ENCODE measurements around the gene EEF1G. TPM values are rescaled to one million over a fixed set of nuclear protein-coding genes. Genes with fewer than 3 reads are reported as not detected.

EEF1G gene
- total and polyA plus RNA-seq, 2 donors (not counting 1 experiment from before 2014, with no cell fraction given): 1,582 to 1,867 TPM

DNA sequence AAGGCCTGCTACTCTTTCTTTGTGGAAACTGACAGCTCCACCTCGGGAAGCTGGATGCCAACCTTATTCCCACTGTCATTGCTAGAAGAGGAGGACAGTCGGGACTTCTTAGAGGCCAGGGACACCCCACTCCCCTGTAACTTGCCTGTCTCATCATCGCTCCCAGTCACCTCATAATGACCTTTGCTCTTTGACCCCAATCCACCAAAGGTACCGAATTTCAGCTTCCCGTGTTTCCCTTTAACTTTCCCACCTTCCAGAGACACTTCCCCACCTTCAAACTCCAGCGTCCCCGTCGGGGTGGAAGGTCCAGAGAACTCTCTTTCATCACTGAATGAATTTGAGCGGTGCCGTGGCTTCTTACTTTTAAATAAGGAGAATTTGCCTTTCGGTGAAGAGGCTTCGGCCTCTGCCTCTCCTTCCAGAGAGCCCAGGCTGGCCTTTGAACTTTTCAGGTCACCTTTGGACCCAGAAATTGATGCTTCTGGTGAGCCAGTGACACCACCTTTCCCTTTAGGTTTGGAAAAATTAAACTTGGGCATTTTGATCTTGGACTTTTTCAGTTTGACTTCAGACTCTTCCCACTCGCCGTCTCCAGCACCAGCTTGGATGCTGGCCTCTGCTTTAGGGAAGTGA, 56.8 kb downstream of the EEF1G start:
- no peak for ATAC-seq (ENCODE audit: low read depth)
- ChIA-PET POLR2A (no interaction called here), CTCF (interaction anchor here (0.6 to 3.3 kb wide), 3 partner anchors 9 to 350 kb away, joined by 3 to 11 read pairs (median 3); no protein-coding TSS in a partner anchor)
- Histone ChIP-seq H3K4me1 (ENCODE audit: control insufficient read depth in 2 of 2, insufficient read depth in 2 of 2, low read length in 2 of 2) (no peaks in the 10 kb centered on the region), H2AFZ (ENCODE audit: insufficient read depth, low read depth, low read length, poor library complexity, severe bottlenecking) (no peak overlapping the region), H3K79me2 (ENCODE audit: control insufficient read depth, insufficient read depth, low read length) (no peaks in the 10 kb centered on the region), H3K4me2 (replicated peaks; ENCODE audit: low read depth, low read length, poor library complexity, severe bottlenecking) (no peak overlapping the region), H3K9ac (ENCODE audit: low read length) (no peak overlapping the region), H3K4me3 (ENCODE audit: control extremely low read depth in 1 of 5, extremely low read depth in 1 of 5, insufficient read depth in 1 of 5, low read depth in 2 of 5, low read length in 4 of 5) (no peak overlapping the region), H3K9me3 (ENCODE audit: control extremely low read depth in 1 of 3, control insufficient read depth in 2 of 3, insufficient read depth in 1 of 3, low read length in 2 of 3) (no peaks in the 10 kb centered on the region), H3K27ac (ENCODE audit: low read length in 2 of 2) (no peak overlapping the region), H4K20me1 (ENCODE audit: control insufficient read depth, insufficient read depth, low read length, poor library complexity, severe bottlenecking) (peaks cover 76% of the 10 kb centered on the region), H3K27me3 (replicated peaks in 1 of 4; ENCODE audit: control extremely low read depth in 1 of 4, control insufficient read depth in 3 of 4, insufficient read depth in 4 of 4, low read length in 3 of 4) (no peaks in the 10 kb centered on the region), H3K36me3 (replicated peaks in 1 of 2; ENCODE audit: control extremely low read depth in 1 of 2, control insufficient read depth in 1 of 2, extremely low read depth in 1 of 2, insufficient read depth in 2 of 2, low read length in 1 of 2) (peaks cover 0 to 61% of the 10 kb centered on the region in 2 experiments)
- H3K27ac Mint-ChIP-seq: no peak overlapping the region
- H3K4me3 Mint-ChIP-seq: no peak overlapping the region
- 90% methylated on average over 9 of the region's 14 CpGs for WGBS (ENCODE audit: insufficient coverage)
- H3K4me1 Mint-ChIP-seq: peaks cover 8% of the 10 kb centered on the region
- no peak for DNase-seq
- no peaks in the 10 kb centered on the region for H3K9me3 Mint-ChIP-seq (ENCODE audit: insufficient read depth)
- H3K27me3 Mint-ChIP-seq: no peaks in the 10 kb centered on the region
- intact Hi-C loops (cut with micrococcal nuclease): no loop called here
- TF ChIP-seq, protein P1, sequence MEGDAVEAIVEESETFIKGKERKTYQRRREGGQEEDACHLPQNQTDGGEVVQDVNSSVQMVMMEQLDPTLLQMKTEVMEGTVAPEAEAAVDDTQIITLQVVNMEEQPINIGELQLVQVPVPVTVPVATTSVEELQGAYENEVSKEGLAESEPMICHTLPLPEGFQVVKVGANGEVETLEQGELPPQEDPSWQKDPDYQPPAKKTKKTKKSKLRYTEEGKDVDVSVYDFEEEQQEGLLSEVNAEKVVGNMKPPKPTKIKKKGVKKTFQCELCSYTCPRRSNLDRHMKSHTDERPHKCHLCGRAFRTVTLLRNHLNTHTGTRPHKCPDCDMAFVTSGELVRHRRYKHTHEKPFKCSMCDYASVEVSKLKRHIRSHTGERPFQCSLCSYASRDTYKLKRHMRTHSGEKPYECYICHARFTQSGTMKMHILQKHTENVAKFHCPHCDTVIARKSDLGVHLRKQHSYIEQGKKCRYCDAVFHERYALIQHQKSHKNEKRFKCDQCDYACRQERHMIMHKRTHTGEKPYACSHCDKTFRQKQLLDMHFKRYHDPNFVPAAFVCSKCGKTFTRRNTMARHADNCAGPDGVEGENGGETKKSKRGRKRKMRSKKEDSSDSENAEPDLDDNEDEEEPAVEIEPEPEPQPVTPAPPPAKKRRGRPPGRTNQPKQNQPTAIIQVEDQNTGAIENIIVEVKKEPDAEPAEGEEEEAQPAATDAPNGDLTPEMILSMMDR (IDR thresholded peaks at IDR 0.05): no peak
- TF ChIP-seq EZH2 (IDR thresholded peaks at IDR 0.05; ENCODE audit: borderline replicate concordance, insufficient read depth, low read depth, low read length, poor library complexity, severe bottlenecking): no peak

DNA sequence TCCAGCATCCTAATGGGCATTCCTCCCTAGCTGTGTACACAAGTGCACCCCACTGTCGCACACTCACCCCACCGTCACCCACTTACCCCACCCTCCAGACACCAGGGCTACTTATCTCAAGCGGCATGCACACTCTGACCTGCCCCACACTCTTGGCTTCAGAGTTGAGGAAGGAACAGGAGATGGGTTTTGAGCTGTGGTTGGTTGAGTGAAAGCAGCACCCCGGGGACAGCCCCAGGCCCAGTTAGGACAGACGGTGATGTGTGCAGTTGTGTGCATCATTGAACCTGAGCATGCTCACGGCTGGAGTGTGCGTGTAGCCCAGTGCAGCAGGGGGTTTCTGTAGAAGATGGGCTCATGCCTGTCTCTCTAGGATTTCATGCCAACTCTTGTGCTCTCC, 59.5 kb downstream of the EEF1G start:
- H3K27me3 ChIP-seq (replicated peaks in 1 of 4; ENCODE audit: control extremely low read depth in 1 of 4, control insufficient read depth in 3 of 4, insufficient read depth in 4 of 4, low read length in 3 of 4): no peaks in the 10 kb centered on the region
- H4K20me1 ChIP-seq (ENCODE audit: control insufficient read depth, insufficient read depth, low read length, poor library complexity, severe bottlenecking): peaks cover 50% of the 10 kb centered on the region
- DNase-seq (peak; percentile 44), ATAC-seq (ENCODE audit: low read depth) (peak; percentile 36)
- H3K9me3 ChIP-seq (ENCODE audit: control extremely low read depth in 1 of 3, control insufficient read depth in 2 of 3, insufficient read depth in 1 of 3, low read length in 2 of 3): no peaks in the 10 kb centered on the region
- H3K9ac ChIP-seq (ENCODE audit: low read length): no peak overlapping the region
- Mint-ChIP-seq H3K27me3 (no peaks in the 10 kb centered on the region), H3K4me3 (no peak overlapping the region), H3K4me1 (peaks cover 8% of the 10 kb centered on the region), H3K9me3 (ENCODE audit: insufficient read depth) (no peaks in the 10 kb centered on the region), H3K27ac (no peak overlapping the region)
- POLR2A ChIA-PET: no interaction called here
- no peak overlapping the region for H3K4me3 ChIP-seq (ENCODE audit: control extremely low read depth in 1 of 5, extremely low read depth in 1 of 5, insufficient read depth in 1 of 5, low read depth in 2 of 5, low read length in 4 of 5)
- no peak overlapping the region for H3K4me2 ChIP-seq (replicated peaks; ENCODE audit: low read depth, low read length, poor library complexity, severe bottlenecking)
- no peak overlapping the region for H3K27ac ChIP-seq (ENCODE audit: low read length in 2 of 2)
- intact Hi-C loops (cut with micrococcal nuclease): no loop called here
- H3K4me1 ChIP-seq (ENCODE audit: control insufficient read depth in 2 of 2, insufficient read depth in 2 of 2, low read length in 2 of 2): no peaks in the 10 kb centered on the region
- CTCF ChIA-PET: interaction anchor here (1.2 to 2.1 kb wide), 2 partner anchors 28 to 46 kb away, joined by 3 to 8 read pairs; no protein-coding TSS in a partner anchor
- H3K36me3 ChIP-seq (replicated peaks in 1 of 2; ENCODE audit: control extremely low read depth in 1 of 2, control insufficient read depth in 1 of 2, extremely low read depth in 1 of 2, insufficient read depth in 2 of 2, low read length in 1 of 2): peaks cover 0 to 38% of the 10 kb centered on the region in 2 experiments
- TF ChIP-seq EZH2 (IDR thresholded peaks at IDR 0.05; ENCODE audit: borderline replicate concordance, insufficient read depth, low read depth, low read length, poor library complexity, severe bottlenecking): no peak
- no peaks in the 10 kb centered on the region for H3K79me2 ChIP-seq (ENCODE audit: control insufficient read depth, insufficient read depth, low read length)
- no peak overlapping the region for H2AFZ ChIP-seq (ENCODE audit: insufficient read depth, low read depth, low read length, poor library complexity, severe bottlenecking)
- WGBS (ENCODE audit: insufficient coverage): 15% methylated on average over 4 of the region's 7 CpGs

Measured in B cell (primary cell).